Neural progenitor cell (in vitro differentiated cells): ENCODE results near the gene SYT17.

Experiments used
- CTCF ChIP-seq: fragments of 200-600 bp; sonication (generic); IDR thresholded peaks from 2 replicates; pipeline ENCODE4 v1.5.1; 2017; ENCODE audit warnings: antibody characterized with exemption, mild to moderate bottlenecking
- EZH2 ChIP-seq: fragments of 200-600 bp; sonication (generic); IDR thresholded peaks from 2 replicates; pipeline ENCODE4 v1.6.1; 2017; ENCODE audit warnings: antibody characterized with exemption, mild to moderate bottlenecking, moderate library complexity

- TF ChIP-seq CTCF (no peak), EZH2 (no peak)
Observed at GRCh38 chr16:19170043-19170655, 2.1 kb downstream of the SYT17 start.
